ENCODE results near the gene CATSPER1.
"Not testable (repeated sequence)": the region's sequence is repeated elsewhere in the genome, so short reads cannot be mapped to it uniquely, and the experiment has no call there.

CATSPER1 gene

DNA sequence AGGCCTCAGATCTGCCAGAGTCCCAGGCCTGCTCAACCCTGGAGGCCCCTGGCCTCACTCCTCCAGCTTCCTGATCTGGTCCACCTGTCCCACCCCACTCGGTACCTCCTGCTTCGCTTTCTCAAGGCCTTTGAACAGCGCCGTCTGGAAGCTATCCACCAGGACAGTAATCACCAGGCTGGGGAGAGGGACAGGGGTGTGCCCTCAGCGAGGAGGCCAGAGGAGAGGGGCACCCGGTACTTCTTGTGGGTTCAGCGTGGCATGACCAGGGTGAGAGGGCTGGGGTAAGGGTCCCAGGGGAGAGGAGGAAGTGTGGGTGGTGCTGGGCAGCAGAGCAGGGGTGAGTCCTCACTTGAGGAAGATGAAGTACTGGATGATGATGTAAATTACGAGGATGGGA is 6.1 kb downstream of the CATSPER1 start:
- DNase-seq: no peak

DNA sequence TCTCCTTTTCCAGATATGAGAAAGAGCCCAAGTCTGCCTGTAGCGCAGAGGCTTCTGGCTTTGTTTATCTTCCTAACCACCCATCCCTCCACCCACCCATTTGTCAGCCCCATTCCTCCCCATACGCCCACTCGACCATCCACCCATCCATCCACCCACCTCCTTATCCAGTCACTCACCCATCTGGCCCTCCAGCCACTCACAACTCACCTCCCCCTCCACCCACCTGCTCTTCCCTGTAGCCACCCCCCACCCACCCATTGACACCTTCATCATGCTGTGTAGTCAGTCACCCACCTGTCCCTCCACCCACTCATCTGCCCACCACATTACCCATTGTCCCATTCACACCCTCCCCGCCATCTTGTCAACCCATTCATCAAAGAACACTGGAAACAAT is 9.0 kb downstream of the CATSPER1 start:
- peak; percentile 66 to 78 for DNase-seq

DNA sequence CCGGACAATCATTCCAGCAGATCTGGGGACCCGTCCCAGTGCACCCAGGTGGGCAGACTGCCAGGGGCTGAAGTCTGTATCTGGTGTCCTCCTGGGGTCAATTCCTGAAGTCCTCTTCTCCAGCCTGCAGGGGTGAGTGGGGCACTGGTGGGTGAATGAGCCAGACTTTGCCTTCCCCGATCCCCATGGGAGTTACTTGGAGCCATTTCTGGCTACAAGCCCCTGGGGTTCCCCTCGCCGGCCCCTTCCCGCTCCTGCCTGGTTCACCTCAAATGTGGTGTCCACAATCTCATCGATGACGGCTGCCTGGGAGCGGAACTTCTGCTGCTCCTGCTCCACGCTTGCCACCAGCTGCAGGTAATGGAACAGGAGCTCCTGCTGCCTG is 9.5 kb downstream of the CATSPER1 start:
- DNase-seq: no peak

DNA sequence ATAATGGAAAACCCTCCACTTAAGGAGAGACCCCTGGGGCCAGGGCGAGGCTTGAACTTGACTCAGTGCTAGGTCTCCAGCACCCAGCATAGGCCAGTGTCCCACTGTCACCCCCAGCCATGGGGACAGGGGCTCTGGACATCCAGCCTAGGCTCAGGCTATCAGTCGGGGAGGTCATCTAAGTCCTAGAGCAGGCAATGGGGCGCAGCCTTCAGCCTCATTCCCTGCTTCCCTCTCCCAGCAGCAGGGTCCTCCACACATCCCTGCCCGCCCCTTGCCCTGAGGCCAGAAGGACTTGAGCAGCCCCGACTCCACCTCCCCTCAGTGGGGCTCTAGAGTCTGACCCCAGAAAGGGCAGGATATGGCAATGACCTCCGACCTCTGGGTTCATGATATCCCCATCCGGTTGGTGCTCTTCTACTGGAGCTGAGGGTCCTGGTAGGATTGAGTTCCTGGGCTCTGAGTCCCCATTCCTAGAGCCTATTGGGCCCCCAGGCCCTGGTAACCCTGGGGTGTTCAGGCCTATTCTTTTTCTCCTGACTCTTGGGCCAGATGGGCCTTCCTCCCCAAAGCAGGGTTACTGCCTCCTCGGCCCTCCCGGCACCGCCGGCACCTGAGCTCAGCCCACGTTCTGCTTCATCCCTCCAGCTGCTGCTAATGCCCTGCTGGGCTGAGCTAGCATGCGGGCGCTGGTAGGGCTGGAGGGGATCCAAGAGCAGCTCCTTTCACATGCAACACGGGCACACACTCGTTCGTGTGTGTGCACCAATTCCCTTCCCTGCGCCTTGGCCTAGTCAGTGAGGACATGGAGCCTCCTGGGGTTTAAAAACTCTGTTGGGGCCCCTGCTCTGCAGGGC is 10.1 kb downstream of the CATSPER1 start:
- DNase-seq: no peak

DNA sequence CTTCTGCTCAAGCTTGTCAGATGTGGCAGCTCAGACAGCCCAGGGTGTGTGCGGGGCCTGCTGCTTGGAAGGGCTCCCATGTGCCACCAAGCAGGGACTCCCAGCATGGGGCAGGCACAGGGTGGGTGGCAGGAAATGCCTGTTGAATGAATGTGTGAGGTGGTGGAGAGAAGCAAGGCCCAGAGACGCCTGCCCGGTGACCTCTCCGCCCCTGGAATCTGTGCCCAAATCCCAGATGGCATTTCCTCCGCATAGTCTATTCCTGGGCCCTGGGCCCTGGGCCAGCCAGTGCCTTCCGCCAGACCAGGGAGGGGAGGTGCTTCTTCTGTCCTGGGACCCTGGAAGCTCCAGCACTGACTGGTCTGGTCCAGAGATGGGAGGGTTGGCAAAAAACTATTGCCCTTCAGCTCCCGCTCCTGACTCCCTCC is 10.8 kb downstream of the CATSPER1 start:
- no peak for DNase-seq

DNA sequence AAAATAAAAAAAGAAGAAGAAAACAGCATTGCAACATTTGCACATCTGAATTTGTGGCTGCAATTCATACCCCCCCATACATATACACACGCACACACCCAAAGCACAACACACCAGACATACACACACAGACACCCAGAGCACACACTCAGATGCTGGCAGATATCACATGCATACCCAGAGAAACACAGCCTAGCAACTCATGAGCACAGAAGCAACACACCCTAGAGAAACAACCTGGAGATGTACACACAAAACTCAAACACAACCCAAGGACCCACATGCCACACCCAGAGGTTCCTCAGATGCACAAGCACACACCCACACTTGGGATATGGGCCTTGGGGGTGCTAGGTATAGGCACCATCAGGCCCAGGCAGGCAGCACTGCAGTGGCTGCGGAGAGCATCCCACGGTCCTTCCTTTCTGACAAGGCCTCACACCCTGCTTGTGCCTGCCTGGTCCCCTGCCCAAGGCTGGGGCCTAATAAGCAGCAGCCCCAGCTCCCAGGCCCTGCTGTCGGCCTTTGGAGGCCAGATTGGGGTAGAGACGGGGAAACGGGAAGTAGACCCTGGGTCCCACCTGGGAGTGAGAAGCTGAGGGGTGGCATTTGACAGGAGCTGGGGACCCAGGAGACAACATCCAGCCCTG is 11.3 kb downstream of the CATSPER1 start:
- DNase-seq: no peak

DNA sequence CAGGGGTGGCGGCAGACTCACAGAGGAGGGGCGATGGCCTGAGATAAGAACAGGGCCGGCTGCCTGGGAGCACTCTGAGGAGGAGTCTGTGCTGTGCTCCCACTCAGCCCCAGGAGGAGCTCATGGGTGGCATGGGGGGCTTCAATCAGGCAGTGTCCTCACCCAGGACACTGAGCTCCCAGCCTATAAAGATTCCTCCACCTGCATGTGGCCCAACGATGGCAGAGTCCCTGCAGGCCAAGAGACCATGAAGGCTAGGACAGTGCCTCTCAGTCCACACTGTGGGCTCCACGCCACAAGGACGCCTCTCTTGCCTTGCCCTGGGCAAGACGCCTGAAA is 12.5 kb downstream of the CATSPER1 start:
- DNase-seq: no peak

DNA sequence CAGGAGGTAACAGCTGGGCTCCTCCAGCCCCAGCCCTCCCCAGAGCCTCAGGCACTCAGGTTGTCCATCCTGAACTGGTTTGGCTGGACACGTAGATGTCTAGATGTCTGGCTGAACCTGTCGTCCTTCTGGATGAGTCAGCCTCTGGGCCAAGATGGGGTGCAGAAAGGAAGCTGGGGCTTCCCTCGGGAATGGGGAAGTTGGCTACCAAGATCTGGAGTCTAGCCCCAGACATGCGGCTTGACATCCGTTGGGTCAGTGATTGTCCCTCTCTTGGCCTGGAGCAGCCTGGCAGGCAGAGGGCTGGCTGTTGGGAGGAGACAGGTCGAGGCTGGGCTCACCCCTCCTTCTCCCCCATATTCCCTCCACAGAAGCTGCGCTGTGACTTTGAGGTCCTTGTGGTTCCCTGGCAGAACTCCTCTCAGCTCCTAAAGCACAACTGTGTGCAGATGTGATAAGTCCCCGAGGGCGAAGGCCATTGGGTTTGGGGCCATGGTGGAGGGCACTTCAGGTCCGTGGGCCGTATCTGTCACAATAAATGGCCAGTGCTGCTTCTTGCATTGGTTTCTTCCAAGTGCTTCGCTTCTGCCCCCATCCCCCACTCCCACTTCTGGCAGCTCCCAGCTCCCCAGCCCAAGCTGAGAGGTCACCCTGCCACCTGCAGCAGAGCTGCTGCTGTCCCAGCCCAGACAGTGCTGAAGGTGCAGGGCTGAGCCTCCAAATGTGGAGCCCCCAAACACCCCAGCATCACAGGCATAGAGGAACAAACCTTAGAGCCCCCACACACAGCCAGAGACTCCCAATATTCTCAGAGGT is 13.1 kb downstream of the CATSPER1 start:
- no peak for DNase-seq

DNA sequence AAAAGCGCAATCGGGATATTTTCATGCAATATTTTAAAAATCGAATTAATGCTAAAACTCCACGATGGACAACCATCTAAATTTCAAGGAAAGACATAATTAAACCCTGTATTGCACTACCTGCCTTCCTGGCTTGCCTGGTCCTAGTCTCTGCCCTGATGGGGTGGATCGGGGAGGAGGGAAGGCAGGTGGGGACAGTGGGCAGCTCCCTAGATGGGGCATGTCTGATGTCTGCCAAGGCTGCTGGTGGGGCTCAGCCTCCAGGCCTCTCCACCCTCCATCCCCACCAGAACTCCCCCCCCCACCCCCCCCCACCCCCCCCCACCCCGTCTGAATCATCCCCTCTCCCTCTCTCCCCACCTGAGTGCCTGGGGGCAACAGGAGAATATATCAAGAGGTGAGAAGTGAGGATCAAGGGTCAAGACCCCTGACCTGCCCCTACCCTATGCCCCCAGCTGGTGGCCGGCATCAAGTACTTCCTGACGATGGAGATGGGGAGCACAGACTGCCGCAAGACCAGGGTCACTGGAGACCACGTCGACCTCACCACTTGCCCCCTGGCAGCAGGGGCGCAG is 13.8 kb downstream of the CATSPER1 start:
- DNase-seq: no peak

DNA sequence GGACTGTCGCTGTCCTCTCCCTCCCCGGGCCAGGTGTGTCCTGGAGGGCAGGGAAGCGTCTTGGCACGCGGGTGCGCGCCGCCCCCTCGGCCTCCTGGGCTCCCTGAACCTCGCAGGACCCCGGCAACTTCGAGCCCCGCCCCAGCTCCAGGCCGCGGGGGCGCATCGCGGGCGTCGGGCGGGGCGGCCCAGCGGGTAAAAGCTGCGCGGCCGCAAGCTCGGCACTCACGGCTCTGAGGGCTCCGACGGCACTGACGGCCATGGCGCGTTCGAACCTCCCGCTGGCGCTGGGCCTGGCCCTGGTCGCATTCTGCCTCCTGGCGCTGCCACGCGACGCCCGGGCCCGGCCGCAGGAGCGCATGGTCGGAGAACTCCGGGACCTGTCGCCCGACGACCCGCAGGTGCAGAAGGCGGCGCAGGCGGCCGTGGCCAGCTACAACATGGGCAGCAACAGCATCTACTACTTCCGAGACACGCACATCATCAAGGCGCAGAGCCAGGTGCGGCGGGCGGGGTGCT is 14.4 kb downstream of the CATSPER1 start, which contains the start of gene CST6:
Gene CST6 (plus strand): TSS at position 224 of the 519 bp plus-strand sequence. CDS start 37 bp downstream, at position 261.
- no peak for DNase-seq

DNA sequence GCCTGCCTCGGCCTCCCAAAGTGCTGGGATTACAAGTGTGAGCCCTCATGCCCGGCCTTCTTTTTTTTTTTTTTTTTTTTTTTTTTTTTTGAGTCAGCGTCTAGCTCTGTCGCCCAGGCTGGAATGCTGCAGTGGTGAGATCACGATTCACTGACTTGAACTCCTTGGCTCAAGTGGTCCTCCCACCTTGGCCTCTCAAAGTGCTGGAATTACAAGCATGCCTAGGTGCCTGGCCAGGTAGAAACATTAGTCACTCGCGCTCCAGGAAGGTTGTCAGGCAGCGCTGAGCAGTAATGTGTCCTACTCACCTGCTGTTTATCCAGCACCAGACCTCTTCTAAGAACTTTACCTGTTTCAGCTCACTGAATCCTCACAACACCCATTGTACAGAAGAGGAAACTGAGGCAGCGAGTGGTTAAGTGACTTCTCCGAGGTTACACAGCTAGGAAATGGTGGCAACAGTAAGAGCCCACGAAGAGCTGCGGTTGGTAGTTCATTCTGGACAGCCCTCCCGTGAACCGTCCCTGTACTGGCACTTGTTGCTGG is 15.0 kb downstream of the CATSPER1 start:
- DNase-seq: no peak

DNA sequence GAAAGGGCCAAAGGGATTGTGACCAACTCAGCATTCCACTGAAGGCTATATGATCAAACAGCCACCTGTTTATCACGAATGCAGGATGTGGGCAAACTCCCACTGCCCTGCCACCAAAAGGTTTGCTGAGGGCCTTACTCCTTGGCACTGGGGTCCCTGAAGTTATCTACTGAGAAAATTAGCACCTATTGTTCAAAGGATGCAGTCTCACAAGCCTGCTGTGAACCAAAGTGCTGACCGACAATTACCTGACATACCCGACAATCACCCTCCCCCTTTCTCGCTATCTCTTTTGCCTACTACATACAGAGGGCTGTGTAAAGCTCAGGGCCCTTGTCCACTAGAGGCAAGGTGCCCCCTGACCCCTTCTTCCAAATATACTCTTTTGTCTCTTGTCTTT is 16.2 kb downstream of the CATSPER1 start:
- DNase-seq: not testable (repeated sequence)

DNA sequence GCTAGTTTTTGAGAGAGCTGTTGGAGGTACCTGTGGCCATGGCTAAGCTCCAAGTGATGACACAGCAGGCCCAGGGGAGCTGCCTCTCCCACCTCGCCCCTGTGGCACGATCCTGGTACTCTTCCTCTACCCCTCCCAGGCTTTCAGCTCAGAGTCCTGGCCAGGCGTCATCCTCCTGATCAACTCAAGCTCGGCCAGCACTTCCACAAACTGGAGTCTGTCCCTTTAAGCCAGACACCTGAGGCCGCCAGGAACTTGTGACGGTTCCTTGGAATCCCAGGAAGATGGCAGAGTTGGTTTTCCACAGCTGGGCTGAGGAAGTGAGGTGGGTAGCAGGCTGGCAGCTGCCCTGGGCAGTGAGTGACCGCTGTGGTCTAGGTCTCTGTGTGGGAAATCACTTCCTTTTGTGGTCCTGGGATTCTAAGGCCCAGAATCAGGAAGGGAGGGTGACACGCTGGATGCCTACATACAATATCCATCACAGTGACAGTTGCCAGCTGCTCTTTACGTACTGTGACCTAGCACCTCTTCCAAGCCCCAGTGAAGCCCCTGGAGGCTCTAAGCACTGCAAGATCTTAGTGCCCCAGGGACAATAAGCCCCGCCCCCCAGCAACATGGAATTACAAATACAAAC is 17.7 kb downstream of the CATSPER1 start:
- DNase-seq: no peak

DNA sequence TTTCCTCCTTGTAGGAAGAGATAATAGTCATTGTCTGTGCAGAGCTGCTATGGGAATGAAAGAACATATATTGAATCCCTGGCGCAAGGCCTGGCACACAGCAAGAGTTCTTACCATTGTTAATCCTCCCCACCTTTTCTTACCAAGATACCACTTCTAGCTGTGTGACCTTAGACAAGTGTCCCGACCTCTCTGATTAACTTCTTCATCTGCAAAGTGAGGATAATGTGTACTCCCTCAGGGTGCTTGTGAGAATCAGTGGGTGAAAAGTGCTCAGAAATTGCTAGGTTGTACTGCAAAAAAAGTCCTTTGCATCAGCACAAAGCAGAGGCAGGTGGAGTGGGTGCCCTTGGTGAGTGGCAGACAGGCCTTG is 18.2 kb downstream of the CATSPER1 start:
- no peak for DNase-seq

DNA sequence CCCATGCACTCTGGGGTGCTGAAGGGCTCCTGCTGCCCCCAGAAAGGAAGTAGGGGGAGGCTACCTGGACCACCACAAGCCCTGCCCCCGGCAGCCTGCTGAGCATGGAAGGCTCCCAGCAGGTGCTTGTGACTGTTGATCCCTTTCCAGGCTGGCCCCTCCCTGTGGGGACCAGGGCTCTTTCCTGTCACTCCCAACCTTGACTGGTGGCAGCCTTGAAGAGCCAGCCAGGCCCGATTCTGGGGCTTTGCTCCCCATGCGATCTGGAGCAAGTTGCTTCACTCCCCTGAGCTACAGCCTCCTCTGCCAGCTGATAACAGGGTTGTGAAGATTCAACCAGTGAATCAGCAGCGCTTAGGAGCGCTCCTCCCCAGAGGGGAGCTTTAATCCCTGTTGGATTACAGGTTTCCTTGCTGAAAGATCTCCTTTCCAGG is 19.1 kb downstream of the CATSPER1 start:
- no peak for DNase-seq

DNA sequence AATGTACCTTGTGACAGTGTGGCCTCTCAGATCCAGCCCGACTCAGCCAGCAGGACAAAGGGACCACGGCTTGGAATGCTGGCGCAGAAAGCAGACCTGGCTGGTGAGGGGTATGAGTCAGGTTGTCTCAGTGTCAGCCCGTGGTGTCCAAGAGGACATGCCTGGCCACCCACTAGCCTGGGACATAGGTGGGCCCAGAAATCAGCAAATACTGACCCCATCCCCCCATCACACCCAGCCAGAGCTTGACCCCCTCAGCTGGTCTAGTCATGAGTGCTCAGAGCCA is 19.4 kb downstream of the CATSPER1 start:
- DNase-seq: no peak

DNA sequence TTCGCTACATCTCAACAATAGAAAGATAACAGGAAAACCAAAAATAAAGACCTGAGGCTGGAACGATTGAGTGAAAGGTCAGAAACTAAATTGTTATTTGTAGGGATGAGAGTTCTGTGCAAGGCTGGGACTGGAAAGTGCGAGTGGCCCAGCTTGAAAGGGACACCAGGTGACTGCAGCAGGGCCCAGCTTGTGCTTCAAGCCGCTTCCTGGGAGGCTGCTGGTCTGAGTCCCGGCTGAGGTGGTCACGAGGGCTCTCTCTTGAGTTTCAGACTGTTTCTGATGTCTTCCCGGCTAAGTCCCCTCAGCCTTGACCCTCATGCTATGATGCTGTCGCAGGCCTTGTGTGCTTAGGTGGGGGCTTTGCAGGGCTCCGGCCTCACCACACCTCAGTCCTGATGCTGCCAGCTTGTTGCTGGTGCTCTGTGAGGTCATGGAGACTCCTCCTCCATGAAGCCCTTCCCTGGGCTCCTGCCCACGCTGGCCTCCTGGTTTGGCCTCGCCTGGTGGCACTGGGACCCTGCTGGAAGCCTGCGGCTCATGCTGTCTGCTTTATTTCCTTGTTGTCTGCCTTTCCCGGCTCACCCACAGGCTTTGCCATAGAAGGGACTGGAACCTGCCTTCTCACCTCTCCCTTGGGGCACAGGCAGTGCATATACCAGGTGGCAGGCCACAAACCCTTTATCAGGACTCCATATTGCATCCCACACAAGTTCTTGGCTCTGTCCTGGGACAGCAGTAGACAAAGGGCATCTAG is 20.0 kb downstream of the CATSPER1 start:
- no peak for DNase-seq

DNA sequence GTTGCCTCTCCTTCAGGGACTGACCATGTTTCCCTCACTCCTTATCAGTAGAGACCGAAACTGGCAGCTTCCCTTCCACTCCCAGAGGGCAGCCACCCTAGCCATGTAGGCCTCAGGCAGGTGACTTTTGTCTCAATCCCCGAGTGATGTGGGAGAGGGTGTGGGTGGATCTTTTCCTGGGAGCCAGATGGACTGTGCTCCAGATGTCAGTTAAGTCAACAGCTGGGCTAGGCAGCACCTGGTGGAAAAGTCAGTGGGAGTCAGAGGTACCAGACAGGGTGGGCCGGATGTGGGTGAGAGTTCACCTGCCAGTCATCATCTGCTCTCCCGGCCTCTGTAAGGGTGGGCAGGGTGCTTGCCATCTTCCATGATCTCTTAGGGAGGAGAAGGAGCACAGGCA is 22.1 kb downstream of the CATSPER1 start:
- no peak for DNase-seq

DNA sequence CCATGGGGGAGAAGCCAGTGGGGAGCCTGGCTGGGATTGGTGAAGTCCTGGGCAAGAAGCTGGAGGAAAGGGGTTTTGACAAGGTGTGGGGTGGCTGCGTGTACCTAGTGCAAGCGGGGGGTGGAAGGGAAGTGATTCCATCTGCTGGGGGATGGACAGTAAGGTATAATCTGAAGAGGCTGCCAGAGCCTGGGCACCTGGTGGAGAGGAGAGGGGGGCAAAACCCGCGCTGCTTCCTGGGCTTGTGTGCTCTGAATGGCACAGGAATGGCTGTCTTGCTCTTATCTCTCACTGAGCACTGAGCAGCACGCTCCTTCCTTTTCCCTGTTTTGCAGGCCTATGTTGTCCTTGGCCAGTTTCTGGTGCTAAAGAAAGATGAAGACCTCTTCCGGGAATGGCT is 23.0 kb downstream of the CATSPER1 start:
- no peak for DNase-seq

DNA sequence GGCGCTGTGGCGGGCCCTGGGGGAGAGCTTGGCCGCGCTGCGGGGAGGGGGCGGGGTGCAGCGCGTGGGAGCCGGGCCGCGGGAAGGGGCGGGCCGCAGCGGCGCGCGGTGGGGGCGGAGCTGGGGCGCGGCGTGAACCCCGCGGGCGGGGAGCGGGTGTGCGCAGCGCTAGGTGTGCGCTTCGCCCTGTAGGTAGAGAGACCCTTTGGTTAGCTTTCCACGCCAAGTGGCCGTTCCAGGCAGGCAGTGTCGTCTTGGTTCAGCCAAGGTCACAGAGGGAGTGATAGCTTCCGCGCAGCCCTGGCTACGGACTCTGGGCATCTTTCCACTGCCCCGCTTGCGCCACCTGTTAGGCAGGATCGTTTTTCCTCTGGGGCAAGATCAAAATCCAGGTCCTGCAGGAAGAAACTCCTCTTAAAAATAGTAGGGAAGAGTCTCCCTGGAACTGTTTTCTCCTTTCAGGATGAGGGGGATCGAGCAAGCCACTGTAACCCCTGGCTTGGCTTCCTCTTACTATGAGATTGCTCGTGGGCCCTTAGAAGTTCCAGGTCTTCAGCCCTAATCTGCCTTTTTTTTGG is 23.5 kb downstream of the CATSPER1 start:
- DNase-seq: no peak

DNA sequence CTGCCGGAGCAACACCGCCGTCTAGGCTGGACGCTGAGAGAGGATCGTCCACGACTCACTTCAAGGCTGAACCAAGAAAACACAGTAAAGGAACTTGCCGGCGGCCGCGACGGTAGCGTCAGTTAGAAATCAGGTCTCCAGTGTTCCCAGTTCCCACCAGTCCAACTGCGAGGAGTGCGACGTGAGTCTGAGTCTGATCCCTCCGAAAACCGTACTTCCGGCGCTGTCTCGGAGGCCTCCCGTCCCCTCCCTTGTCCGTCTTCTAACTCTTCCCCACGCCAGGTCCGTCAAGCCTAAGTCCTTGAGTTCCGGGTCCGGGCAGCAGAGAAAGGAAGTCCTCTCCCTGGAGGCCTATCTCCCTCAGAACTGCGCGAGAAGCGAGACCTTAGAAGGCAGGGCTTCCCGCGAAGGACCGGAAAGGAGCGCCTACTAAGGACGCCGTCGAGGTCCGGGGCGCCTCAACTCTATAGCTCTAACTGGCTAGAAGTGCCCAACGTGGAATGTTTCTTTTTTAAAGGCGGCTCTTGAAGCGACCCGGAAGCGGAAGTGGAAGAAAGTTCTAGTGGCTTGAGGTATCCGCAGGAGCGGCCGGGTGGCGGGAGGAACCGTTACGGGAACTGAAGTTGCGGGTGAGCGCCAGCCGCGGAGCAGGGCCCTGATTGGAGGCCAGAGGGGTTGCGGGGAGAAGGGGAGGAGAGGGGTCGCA is 24.2 kb downstream of the CATSPER1 start, which contains the start of the genes BANF1 and EIF1AD:
Gene BANF1 (plus strand): TSS at position 562 of the 706 bp plus-strand sequence. CDS start 748 bp downstream, outside the sequence.
Gene EIF1AD (minus strand): TSS at position 216 of the 706 bp plus-strand sequence. CDS start 1,768 bp downstream, outside the sequence.
- peak; percentile 89 to 91 for DNase-seq

Measured in activated CD4-positive, alpha-beta T cell treated with anti-CD3 and anti-CD28 coated beads for 4 hours (primary cell).